Measurements from ENCODE around the gene ALAS1.

GRCh38 chr3:52259035-52259434, 61.1 kb downstream of the ALAS1 start:
- TF ChIP-seq POU2F2 (IDR thresholded peaks at IDR 0.05; ENCODE audit: low read depth, low read length) (no peak), POLR2AphosphoS5 (IDR thresholded peaks at IDR 0.05; ENCODE audit: low read depth, low read length) (no peak), POLR2A (IDR thresholded peaks at IDR 0.05; ENCODE audit: low read depth, low read length) (no peak), TAF1 (IDR thresholded peaks at IDR 0.05; ENCODE audit: low read depth, low read length) (no peak)
